Activated CD4-positive, alpha-beta T cell treated with anti-CD3 and anti-CD28 coated beads, Interleukin-2, amount 50 U/mL, for 48 hours (primary cell): ENCODE results near the gene NDRG3.

Source experiments
- DNase-seq, 2 experiments: peaks; one replicate each; pipeline ENCODE4 v3.0.0-alpha.2; 2020

Gene NDRG3

GRCh38 chr20:36745927-36746659 is at the start of gene NDRG3:
Gene NDRG3, minus strand, starts transcription at chr20:36746090. Its CDS starts 24,355 bp downstream, at chr20:36721735.
- DNase-seq = peak; percentile 90 to 92

- DNase-seq = no peak
Observed at GRCh38 chr20:36794116-36794474, 48.2 kb upstream of the NDRG3 start.

- DNase-seq = no peak
Observed at GRCh38 chr20:36793294-36794115, 47.6 kb upstream of the NDRG3 start.

- DNase-seq = peak in 1 of 2 experiments; percentile 16
Observed at GRCh38 chr20:36792422-36792821, 46.5 kb upstream of the NDRG3 start.

GRCh38 chr20:36791862-36792261 is 46.0 kb upstream of the NDRG3 start:
- no peak for DNase-seq

GRCh38 chr20:36786663-36787062 is 40.8 kb upstream of the NDRG3 start:
- DNase-seq = no peak

GRCh38 chr20:36786246-36786645 is 40.4 kb upstream of the NDRG3 start:
- no peak for DNase-seq

- no peak for DNase-seq
Observed at GRCh38 chr20:36785308-36785707, 39.4 kb upstream of the NDRG3 start.

GRCh38 chr20:36784900-36785299 is 39.0 kb upstream of the NDRG3 start:
- DNase-seq = no peak

- DNase-seq = no peak
Observed at GRCh38 chr20:36784116-36784515, 38.2 kb upstream of the NDRG3 start.

GRCh38 chr20:36779656-36780025 is 33.8 kb upstream of the NDRG3 start:
- DNase-seq = no peak

- no peak for DNase-seq
Observed at GRCh38 chr20:36778831-36779655, 33.2 kb upstream of the NDRG3 start.

GRCh38 chr20:36777576-36777975 is 31.7 kb upstream of the NDRG3 start:
- DNase-seq = no peak

GRCh38 chr20:36777167-36777566 is 31.3 kb upstream of the NDRG3 start:
- no peak for DNase-seq

GRCh38 chr20:36775826-36776225 is 29.9 kb upstream of the NDRG3 start:
- DNase-seq = no peak

- no peak for DNase-seq
Observed at GRCh38 chr20:36775196-36775595, 29.3 kb upstream of the NDRG3 start.

- peak; percentile 99 for DNase-seq
Observed at GRCh38 chr20:36773597-36774390, 27.9 kb upstream of the NDRG3 start, which contains the start of gene DSN1. Gene DSN1, minus strand, starts transcription at chr20:36773763. Its CDS starts 2,305 bp downstream, at chr20:36771458.

- DNase-seq = no peak
Observed at GRCh38 chr20:36773107-36773596, 27.3 kb upstream of the NDRG3 start.

GRCh38 chr20:36770680-36771079 is 24.8 kb upstream of the NDRG3 start:
- DNase-seq = no peak

- DNase-seq = no peak
Observed at GRCh38 chr20:36768768-36769430, 23.0 kb upstream of the NDRG3 start.

- DNase-seq = no peak
Observed at GRCh38 chr20:36761125-36761524, 15.2 kb upstream of the NDRG3 start.

- no peak for DNase-seq
Observed at GRCh38 chr20:36760647-36761046, 14.8 kb upstream of the NDRG3 start.
